GM18498 (cell line): Measurements from ENCODE around the gene STARD5.

ENCODE experiments used
- ATAC-seq: cut with Tn5 transposase; IDR thresholded peaks from one replicate; pipeline ENCODE4 v1.9.1; 2021; ENCODE audit warnings: mild to moderate bottlenecking, moderate library complexity; ENCODE audit not compliant: unreplicated experiment

Gene STARD5

DNA sequence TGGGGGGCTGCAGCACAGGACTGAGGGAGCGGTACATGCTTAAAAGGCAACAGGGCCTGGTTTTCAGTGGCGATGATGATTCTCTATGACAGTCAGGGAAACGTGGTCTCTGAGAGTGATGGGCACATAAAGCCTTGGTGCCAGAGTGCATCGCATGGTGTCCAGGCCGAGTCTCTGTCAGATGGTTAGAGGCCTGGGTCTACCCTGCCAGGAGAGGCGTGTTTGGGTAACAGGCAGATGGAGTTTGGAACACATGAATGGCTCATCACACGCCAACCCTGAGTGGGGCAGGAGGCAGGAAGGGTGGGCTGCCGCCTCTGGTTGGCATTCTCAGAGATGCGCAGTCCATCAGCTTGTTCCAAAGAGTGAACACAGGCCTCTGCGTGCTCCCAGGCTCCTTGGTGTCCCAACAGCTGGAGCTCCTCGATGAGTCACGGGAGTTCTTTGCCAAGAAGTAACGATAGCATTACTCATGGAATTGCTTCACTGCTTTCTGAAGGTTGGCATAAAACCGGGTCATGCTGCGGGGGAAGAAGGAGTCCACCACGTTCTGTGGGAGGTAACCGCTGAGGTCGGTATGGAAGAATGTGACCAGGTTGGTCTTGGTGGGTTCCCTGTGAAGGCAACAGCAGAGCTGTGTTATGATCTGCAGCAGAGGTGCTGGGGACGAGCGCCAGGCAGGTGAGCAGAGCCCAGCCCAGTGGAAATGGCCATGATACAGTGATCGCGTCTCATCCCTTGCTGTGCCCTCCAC lies 11.0 kb downstream of the STARD5 start:
- ATAC-seq: no peak

DNA sequence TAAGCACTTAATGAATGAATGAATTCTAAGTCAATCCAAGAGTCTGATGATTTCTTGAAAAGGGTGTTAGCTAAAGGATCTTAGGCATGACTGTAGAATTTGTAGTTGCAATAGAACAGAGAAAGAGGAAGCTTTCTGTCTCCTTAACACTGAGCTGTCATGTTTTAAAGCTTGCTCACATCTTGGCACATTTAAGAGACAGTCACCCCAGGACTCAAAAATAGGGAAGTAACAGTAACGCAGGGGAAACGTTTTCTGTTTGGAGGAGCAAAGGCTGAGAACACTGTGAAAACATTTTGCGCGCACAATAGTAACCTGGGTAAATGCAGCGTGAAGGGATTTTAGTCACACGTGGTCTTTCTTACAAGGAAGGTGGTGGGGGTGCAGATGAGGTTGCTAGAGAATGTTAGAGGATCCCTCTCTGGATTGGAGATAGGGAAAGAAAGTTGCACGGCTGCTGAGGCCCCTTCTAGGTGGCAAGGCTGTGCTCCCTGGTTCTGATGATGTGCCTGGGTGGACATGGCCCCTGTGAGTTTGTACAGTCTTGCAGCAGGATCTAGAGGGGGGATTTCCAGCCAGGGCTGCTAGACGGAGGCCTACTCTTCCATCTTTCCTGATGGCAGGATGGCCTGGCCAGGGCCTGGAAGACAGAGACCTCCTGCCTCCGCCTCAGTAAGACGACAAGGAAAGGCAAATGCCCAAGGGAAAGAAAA lies 12.0 kb downstream of the STARD5 start:
- ATAC-seq: peak; percentile 52

- ATAC-seq: no peak
Observed at GRCh38 chr15:81310480-81310879, 13.5 kb downstream of the STARD5 start.

- ATAC-seq: no peak
Observed at GRCh38 chr15:81309647-81310450, 14.1 kb downstream of the STARD5 start.

- ATAC-seq: no peak
Observed at GRCh38 chr15:81308260-81308659, 15.7 kb downstream of the STARD5 start.

DNA sequence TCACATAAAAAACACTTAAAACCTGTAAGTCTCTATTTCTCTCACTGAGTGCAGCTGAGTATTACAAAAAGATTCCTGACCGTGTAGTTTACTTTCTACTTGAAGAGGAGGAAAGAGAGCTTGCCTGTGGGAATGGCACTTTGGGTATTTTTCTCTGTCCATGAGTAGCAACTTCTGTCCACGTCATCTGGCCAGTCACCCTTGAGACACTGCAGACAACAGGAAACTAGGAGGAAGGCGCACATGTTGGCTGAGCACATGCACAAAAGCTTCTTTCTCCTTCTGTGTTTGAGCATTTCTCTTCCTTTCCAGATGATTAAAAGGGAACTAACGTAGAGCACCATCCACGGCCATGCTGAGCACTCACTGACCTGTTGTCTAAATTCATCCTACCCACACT lies 19.7 kb downstream of the STARD5 start:
- ATAC-seq: no peak

GRCh38 chr15:81303244-81304225 lies 20.4 kb downstream of the STARD5 start:
- ATAC-seq: no peak

DNA sequence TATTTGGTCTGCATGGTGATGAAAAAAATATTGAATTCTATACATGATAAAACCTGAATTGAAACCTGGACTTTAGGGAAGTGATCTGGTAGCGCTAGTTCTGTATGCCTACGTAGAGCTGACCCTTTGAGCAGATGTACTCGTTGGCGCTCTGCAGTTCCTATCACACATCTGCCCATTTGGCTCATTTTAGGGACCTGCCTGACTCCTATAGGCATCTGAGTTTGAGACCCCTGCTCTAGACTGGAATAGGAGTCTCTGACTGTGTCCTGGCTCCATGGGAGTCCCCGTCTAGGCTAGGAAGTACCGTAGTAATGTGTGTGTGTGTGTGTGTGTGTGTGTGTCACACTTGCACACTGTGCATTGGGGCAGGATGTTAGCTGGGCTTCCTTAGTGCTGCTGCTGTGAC lies 21.2 kb downstream of the STARD5 start:
- ATAC-seq: peak; percentile 27

DNA sequence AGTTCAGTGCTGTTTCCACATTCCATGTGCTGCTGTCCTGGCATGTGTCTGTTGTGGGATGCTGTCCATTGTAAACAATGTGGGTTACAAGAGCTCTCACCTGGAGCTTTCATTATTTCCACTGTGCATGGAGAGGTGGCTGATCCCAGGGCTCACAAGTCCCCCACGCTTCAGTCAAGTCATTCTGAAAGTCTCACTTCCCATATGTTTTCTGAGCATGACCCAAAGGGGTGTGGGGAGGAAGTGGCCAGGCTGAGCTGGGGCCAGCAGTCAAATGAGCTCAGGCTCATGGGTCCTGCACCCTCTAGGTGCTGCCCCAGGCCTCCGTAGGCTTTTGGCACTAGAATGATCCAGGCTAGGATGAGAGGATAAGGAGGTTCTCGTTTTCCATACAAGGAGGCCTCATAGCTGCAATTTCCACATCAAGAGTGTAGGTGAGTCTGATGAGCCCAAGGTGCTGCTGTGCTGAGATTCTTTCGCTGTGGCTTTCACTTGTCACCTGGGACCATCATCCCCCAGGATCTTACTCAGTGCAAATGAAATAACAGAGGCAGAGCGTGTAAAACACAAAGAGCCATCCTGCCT lies 22.0 kb downstream of the STARD5 start:
- peak; percentile 83 for ATAC-seq

DNA sequence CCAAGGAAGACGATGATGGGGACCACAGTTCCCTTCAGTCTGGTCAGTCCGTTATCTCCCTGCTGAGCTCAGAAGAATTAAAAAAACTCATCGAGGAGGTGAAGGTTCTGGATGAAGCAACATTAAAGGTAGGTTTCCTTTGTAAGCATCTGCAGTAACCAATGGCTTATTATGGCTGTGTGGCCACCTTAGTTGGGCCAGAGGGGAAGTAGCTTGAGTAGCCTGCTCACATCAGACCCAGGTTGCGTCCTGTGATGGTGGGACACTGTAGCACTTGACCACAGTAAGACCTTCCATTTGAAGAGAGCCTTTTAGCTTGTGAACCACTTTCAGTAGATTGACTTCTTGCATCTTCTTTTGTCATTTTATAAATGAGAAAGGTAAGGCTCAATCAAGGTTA lies 22.6 kb downstream of the STARD5 start:
- no peak for ATAC-seq

- no peak for ATAC-seq
Observed at GRCh38 chr15:81299630-81300273, 24.2 kb downstream of the STARD5 start.

DNA sequence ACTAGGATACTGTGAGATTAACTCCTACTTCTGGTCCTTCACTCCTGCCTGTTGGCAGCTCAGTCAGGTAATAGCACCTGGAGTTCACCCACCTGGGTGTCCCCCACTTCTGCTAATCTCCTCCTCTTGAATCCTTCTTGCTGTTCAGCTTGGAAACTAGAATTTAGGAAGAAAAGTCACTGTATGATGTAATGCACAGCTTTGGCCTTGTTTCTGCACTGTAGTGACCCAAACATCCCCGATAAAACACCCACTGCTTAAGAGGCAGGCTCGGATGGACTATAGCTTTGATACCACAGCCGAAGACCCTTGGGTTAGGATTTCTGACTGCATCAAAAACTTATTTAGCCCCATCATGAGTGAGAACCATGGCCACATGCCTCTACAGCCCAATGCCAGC lies 24.8 kb downstream of the STARD5 start:
- ATAC-seq: no peak

- ATAC-seq: no peak
Observed at GRCh38 chr15:81298611-81299010, 25.3 kb downstream of the STARD5 start.

GRCh38 chr15:81297603-81298575 lies 26.1 kb downstream of the STARD5 start:
- ATAC-seq: no peak

DNA sequence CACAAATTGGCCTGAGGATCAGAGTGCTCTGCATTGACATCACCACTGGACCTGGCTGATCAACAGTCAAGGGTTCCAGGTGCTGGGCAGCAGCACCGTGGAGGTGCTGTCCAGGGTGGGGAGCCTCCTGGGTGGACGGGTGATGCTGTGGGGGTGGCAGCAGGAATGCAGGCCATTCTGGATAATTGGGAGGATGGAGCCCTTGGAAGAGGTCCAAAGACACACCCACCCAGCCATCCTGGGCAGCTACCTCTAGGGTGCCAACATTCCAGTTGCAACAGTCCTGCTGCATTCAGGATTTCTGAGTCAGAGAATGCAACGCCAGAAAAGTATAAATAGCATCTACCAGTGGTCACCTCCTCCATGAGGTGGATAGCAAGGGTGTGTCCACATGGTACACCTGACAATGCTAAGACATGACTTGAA lies 26.8 kb downstream of the STARD5 start:
- ATAC-seq: no peak

- ATAC-seq: peak; percentile 53
Observed at GRCh38 chr15:81296673-81297072, 27.3 kb downstream of the STARD5 start.

DNA sequence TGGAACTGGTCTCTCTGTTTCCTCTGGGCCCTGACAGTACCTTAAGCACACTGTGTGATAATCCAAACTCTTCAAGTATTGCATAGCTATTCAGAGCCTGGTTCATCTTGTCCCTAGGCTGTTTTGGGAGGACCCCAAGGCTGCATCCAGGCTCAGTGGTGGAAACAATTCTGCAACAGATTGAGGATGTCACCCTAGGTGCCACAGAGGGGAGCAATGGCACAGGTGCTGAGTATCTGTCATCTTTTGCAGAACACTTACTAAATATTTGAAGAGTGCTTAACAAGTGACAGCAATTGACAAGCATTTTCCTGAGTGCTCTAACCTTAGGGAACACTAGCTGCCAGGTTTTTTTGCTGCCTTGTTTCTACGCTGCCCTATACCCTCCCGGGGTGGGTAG lies 27.8 kb downstream of the STARD5 start:
- ATAC-seq: no peak

DNA sequence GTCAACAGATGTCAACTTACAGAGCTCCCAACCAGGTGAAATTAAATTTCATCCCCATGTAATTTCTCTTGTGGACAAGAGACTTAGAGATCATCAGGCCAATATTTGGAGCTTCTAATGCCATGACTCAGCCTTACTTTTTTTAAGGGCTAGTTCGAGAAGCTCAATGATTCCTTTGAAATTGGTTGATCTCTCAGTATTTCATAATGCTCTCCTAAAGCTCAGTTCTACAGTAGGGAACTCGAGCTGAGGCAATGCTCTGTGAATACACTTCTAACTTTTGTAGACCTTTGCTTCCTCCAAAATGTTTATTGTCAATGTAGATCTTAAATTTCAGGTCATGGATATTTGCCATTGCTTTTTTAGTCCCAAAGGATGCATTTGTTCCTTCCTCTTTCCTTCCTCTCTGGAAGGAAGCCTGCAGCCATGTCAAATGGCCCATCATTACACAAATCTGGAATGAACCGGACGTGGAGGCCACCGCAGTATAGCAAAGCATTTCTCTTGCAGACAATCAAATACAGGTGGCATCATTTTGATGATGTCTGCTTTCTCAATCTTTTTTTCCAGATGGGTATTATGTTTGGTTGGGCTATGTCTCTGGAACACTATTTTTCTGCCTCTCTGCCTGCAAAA lies 28.3 kb downstream of the STARD5 start:
- no peak for ATAC-seq
